K562 (cell line): ENCODE results near the gene PTPRM. TPM values are rescaled to one million over a fixed set of nuclear protein-coding genes. Genes with fewer than 3 reads are reported as not detected.

Experiments
- ATAC-seq: fragments of 200-7000 bp; cut with Tn5 transposase; 3 replicates; pipeline ENCODE4 v1.9.1; 2020; ENCODE audit warnings: moderate library complexity
- BruUV-seq: library from RNA; stranded (reverse); fragments of 400-500 nt; replicated peaks from 2 replicates; lab custom pipeline; 2021; lab: Mats Ljungman, UMichigan
- CTCF ChIA-PET: fragments of 300-600 bp; formaldehyde crosslinking; extraction: SDS; loops from one replicate; lab custom pipeline; 2021; ENCODE audit warnings: low intra/inter-chr PET ratio; lab: Yijun Ruan, JAX
- POLR2A ChIA-PET: fragments of 300-600, 350-650 bp; sonication (Branson Sonifier 250); formaldehyde crosslinking; extraction: SDS; loops from one replicate; lab custom pipeline; 2021; ENCODE audit warnings: antibody characterized with exemption, inconsistent platforms; lab: Yijun Ruan, JAX
- DNase-seq, 4 experiments: peaks; one replicate each; pipeline versions ENCODE4 v3.0.0 to v3.0.0-alpha.2; 2011 to 2018; ENCODE audit warnings: low spot score in 3 of 4, mixed read lengths in 3 of 4; ENCODE audit errors: extremely low read depth in 1 of 4
- FAIRE-seq: peaks from 2 replicates; lab custom pipeline; 2011; peaks lifted over from hg19 to GRCh38; lab: Jason Lieb, UNC
- H2AFZ ChIP-seq: 2 replicates; pipeline ENCODE4 v1.6.0; 2011; ENCODE audit warnings: low read depth, low read length, control low read depth, inconsistent platforms
- H3K27ac ChIP-seq: fragments of 200-600 bp; 3 replicates; pipeline ENCODE4 v1.8.0; 2011; ENCODE audit warnings: low read depth, mild to moderate bottlenecking, control low read depth, inconsistent platforms, low read length, moderate library complexity, mixed read lengths; ENCODE audit errors: extremely low read depth
- H3K27me3 ChIP-seq, 2 experiments: fragments of 300-600 bp in 1 of 2; 2 replicates in 1 of 2; 3 replicates in 1 of 2; pipeline versions ENCODE4 v1.6.0 to v1.8.0; 2011; ENCODE audit warnings: inconsistent platforms in 2 of 2, low read length in 2 of 2, mild to moderate bottlenecking in 1 of 2, mixed read lengths in 1 of 2, moderate library complexity in 1 of 2; ENCODE audit not compliant: control insufficient read depth in 2 of 2, insufficient read depth in 2 of 2
- H3K36me3 ChIP-seq: fragments of 300-600 bp; 3 replicates; pipeline ENCODE4 v1.8.0; 2011; ENCODE audit warnings: mild to moderate bottlenecking, low read length, inconsistent platforms; ENCODE audit not compliant: control insufficient read depth, insufficient read depth
- H3K4me1 ChIP-seq, 2 experiments: fragments of 200-600 bp in 1 of 2; replicated peaks in 1 of 2; 2 replicates in 1 of 2; 3 replicates in 1 of 2; pipeline versions ENCODE4 v1.5.1 to v1.8.0; 2011; ENCODE audit warnings: inconsistent platforms in 2 of 2, low read length in 2 of 2, mild to moderate bottlenecking in 1 of 2, mixed read lengths in 1 of 2, moderate library complexity in 1 of 2; ENCODE audit not compliant: control insufficient read depth in 2 of 2, insufficient read depth in 2 of 2
- H3K4me2 ChIP-seq: 2 replicates; pipeline ENCODE4 v1.6.1; 2011; ENCODE audit warnings: low read length, control low read depth, inconsistent platforms, mixed read lengths; ENCODE audit not compliant: insufficient read depth
- H3K4me3 ChIP-seq: fragments of 200-600 bp; sonication (generic), shearing (Covaris generic); 2 replicates; pipeline ENCODE4 v1.5.1; 2016; ENCODE audit warnings: control low read depth, inconsistent platforms
- H3K79me2 ChIP-seq: fragments of 200-600 bp; 3 replicates; pipeline ENCODE4 v1.8.0; 2011; ENCODE audit warnings: low read length, inconsistent platforms; ENCODE audit not compliant: control insufficient read depth, insufficient read depth
- H3K9ac ChIP-seq, 2 experiments: 2 replicates each; pipeline versions ENCODE4 v1.6.0 to v1.6.1; 2011; ENCODE audit warnings: low read depth in 2 of 2, low read length in 2 of 2, control low read depth in 1 of 2, inconsistent platforms in 1 of 2, mild to moderate bottlenecking in 1 of 2, mixed read lengths in 1 of 2; ENCODE audit not compliant: insufficient read depth in 1 of 2
- H3K9me1 ChIP-seq: one replicate; pipeline ENCODE4 v1.6.0; 2011; ENCODE audit warnings: inconsistent platforms, mild to moderate bottlenecking, low read length, moderate library complexity; ENCODE audit not compliant: control insufficient read depth, insufficient read depth
- H3K9me3 ChIP-seq: replicated peaks from 2 replicates; pipeline ENCODE4 v1.5.1; 2011; ENCODE audit warnings: low read depth, low read length, inconsistent platforms; ENCODE audit not compliant: control insufficient read depth, insufficient read depth
- H4K20me1 ChIP-seq: replicated peaks from 2 replicates; pipeline ENCODE4 v1.6.1; 2011; ENCODE audit warnings: low read length, inconsistent platforms, mixed read lengths; ENCODE audit not compliant: control insufficient read depth, insufficient read depth
- COPS2 ChIP-seq: fragments of 450-650 bp; conservative IDR thresholded peaks from 2 replicates; pipeline ENCODE4 v1.6.1; 2016; ENCODE audit warnings: mild to moderate bottlenecking, moderate library complexity
- CSDE1 ChIP-seq, 2 experiments: fragments of 450-650 bp; IDR thresholded peaks; 2 replicates each; pipeline ENCODE4 v1.6.1; 2016; ENCODE audit warnings: mild to moderate bottlenecking in 1 of 2
- RAD21 ChIP-seq, 2 experiments: fragments of 250-450 bp in 1 of 2; fragments of 450-650 bp in 1 of 2; sonication (Bioruptor Pico) in 1 of 2; formaldehyde crosslinking in 1 of 2; IDR thresholded peaks in 1 of 2; conservative IDR thresholded peaks in 1 of 2; 2 replicates each; pipeline versions ENCODE4 v1.4.0 to v1.8.0; 2020 to 2022; ENCODE audit warnings: mild to moderate bottlenecking in 2 of 2, moderate library complexity in 1 of 2
- TEAD1 ChIP-seq, 2 experiments: fragments of 450-650 bp in 1 of 2; sonication (generic) in 1 of 2; formaldehyde crosslinking; IDR thresholded peaks; 2 replicates each; pipeline versions ENCODE4 v1.4.0 to v1.8.0; 2020 to 2022; ENCODE audit warnings: mild to moderate bottlenecking in 2 of 2, missing genetic modification reagents in 1 of 2
- ZNF354B ChIP-seq: fragments of 250-450 bp; sonication (Bioruptor Pico); IDR thresholded peaks from 2 replicates; pipeline ENCODE4 v1.4.0; 2020
- ZNF830 ChIP-seq: fragments of 250-450 bp; sonication (Bioruptor Pico); IDR thresholded peaks from 2 replicates; pipeline ENCODE4 v1.5.0; 2021; ENCODE audit warnings: mild to moderate bottlenecking
- WGBS: fragments of 100-300 bp; shearing (Covaris generic); methylation state at CpG from one replicate; pipeline ENCODE4 v1.1.6; 2016; ENCODE audit warnings: low coverage, mixed read lengths; ENCODE audit not compliant: insufficient coverage; ENCODE audit errors: missing lambda C conversion rate; 5-methylcytosine and 5-hydroxymethylcytosine counted together
- in situ Hi-C: fragments of 300-500 bp; cut with MboI; formaldehyde crosslinking; loops from 4 replicates; pipeline ENCODE4 v1.15.0; 2018; ENCODE audit warnings: inconsistent platforms, mixed read lengths
- intact Hi-C: fragments of 100-400 bp; cut with micrococcal nuclease; formaldehyde crosslinking; loops from 2 replicates; pipeline ENCODE4 v1.14.2; 2022
- polyA plus RNA-seq, 8 experiments: library from polyadenylated mRNA; depleted of rRNA in 4 of 8; stranded (reverse) in 5 of 8; unstranded in 3 of 8; fragments of >200 nt; fragmentation: Nextera tagmentation in 2 of 8; fragmentation: Illumina TruSeq in 1 of 8; extraction: Ambion mirVana in 2 of 8; extraction: Trizol in 1 of 8; gene quantifications; 2 replicates each; pipeline versions ENCODE4 v1.2.1 to v1.2.3, GENCODE V29; 2011 to 2014; ENCODE audit warnings: inconsistent platforms in 1 of 8, missing spikeins in 1 of 8
- total RNA-seq, 7 experiments: library from RNA; depleted of rRNA in 6 of 7; stranded (reverse); fragments of >200 nt in 6 of 7; fragmentation: Illumina TruSeq in 2 of 7; extraction: Trizol in 2 of 7; gene quantifications; 2 replicates each; pipeline versions ENCODE4 v1.2.1 to v1.2.3, GENCODE V29; 2011 to 2021; ENCODE audit warnings: low replicate concordance in 1 of 7
- TF ChIP-seq, protein P1 (sequence below): fragments of 450-650 bp; conservative IDR thresholded peaks from 2 replicates; pipeline ENCODE4 v1.6.1; 2016; ENCODE audit warnings: missing genetic modification characterization, low read depth, mild to moderate bottlenecking, control low read depth, missing compliant biosample characterization
- TF ChIP-seq, protein P2 (sequence below), 2 experiments: fragments of 450-650 bp in 1 of 2; sonication (generic) in 1 of 2; formaldehyde crosslinking in 1 of 2; IDR thresholded peaks in 1 of 2; conservative IDR thresholded peaks in 1 of 2; 2 replicates each; pipeline versions ENCODE4 v1.6.1 to v1.8.1; 2016 to 2023; ENCODE audit warnings: mild to moderate bottlenecking in 2 of 2, moderate library complexity in 2 of 2, inconsistent platforms in 1 of 2, missing genetic modification reagents in 1 of 2
- TF ChIP-seq, protein P3 (sequence below): sonication (generic); formaldehyde crosslinking; IDR thresholded peaks from 2 replicates; pipeline ENCODE4 v1.9.0; 2022; ENCODE audit warnings: mild to moderate bottlenecking, missing genetic modification reagents

The PTPRM gene
- total and polyA plus RNA-seq, 9 of the 15 experiments (the other 6 are each of a cell fraction or from before 2014, with no cell fraction given) = 0.03 to 0.16 (median 0.08) TPM; not detected in 3

DNA sequence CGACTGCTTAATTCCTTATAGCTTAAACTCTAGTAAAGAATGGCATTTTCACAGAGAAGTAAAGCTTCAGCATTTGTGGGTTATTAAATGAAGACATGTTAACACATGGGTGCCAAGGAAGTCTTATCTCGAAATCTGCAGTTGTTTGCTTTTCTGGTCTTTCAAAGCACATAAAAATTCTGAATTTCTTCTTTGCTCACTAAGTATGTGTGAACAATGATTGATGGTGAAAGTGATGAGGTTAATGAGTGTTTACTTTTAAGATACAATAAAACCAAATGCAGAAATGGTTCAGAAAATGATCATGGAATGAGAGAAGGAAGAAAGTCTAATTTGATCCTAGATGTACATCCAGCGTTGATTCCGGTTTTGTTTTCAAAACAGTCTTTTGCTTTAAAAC, 807.6 kb downstream of the PTPRM start:
- no peaks in the 10 kb centered on the region for H3K9me3 ChIP-seq
- no peak for ATAC-seq
- H3K9me1 ChIP-seq = no peaks in the 10 kb centered on the region
- H3K4me1 ChIP-seq = no peaks in the 10 kb centered on the region
- in situ Hi-C loops = no loop called here
- H3K27ac ChIP-seq = no peak overlapping the region
- H3K9ac ChIP-seq = no peak overlapping the region
- no peak overlapping the region for H3K4me3 ChIP-seq
- no TSS peak for BruUV-seq
- no peak for FAIRE-seq
- H3K36me3 ChIP-seq = no peaks in the 10 kb centered on the region
- CTCF ChIA-PET = no interaction called here
- intact Hi-C loops = no loop called here
- H2AFZ ChIP-seq = no peak overlapping the region
- TF ChIP-seq RAD21 (CRISPR knock-in tag; conservative IDR thresholded peaks at IDR 0.05 in 1 of 2, IDR thresholded peaks at IDR 0.05 in 1 of 2) = no peak
- TF ChIP-seq, protein P1, sequence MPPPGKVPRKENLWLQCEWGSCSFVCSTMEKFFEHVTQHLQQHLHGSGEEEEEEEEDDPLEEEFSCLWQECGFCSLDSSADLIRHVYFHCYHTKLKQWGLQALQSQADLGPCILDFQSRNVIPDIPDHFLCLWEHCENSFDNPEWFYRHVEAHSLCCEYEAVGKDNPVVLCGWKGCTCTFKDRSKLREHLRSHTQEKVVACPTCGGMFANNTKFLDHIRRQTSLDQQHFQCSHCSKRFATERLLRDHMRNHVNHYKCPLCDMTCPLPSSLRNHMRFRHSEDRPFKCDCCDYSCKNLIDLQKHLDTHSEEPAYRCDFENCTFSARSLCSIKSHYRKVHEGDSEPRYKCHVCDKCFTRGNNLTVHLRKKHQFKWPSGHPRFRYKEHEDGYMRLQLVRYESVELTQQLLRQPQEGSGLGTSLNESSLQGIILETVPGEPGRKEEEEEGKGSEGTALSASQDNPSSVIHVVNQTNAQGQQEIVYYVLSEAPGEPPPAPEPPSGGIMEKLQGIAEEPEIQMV (tag) = no peak
- TF ChIP-seq, protein P2, sequence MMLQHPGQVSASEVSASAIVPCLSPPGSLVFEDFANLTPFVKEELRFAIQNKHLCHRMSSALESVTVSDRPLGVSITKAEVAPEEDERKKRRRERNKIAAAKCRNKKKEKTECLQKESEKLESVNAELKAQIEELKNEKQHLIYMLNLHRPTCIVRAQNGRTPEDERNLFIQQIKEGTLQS (IDR thresholded peaks at IDR 0.05) = no peak
- TF ChIP-seq, protein P2 (CRISPR knock-in tag; conservative IDR thresholded peaks at IDR 0.05) = no peak
- TF ChIP-seq COPS2 = no peak
- TF ChIP-seq, protein P3, sequence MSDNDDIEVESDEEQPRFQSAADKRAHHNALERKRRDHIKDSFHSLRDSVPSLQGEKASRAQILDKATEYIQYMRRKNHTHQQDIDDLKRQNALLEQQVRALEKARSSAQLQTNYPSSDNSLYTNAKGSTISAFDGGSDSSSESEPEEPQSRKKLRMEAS (CRISPR knock-in tag) = no peak
- no peak for TF ChIP-seq ZNF354B (CRISPR knock-in tag)
- no peak for TF ChIP-seq TEAD1 (CRISPR knock-in tag; IDR thresholded peaks at IDR 0.05)
- no peak for TF ChIP-seq CSDE1 (IDR thresholded peaks at IDR 0.05)
- no peak for TF ChIP-seq ZNF830 (CRISPR knock-in tag)
- TF ChIP-seq, all 486 proteins: peak for 0
- Histone ChIP-seq H3K79me2 (no peaks in the 10 kb centered on the region), H4K20me1 (no peaks in the 10 kb centered on the region), H3K27me3 (peaks cover 6 to 28% of the 10 kb centered on the region in 2 experiments; a peak in 3 of 5 replicates), H3K4me2 (no peak overlapping the region)
- POLR2A ChIA-PET = interaction anchor here (1.3 kb wide), 1 partner anchor 13 kb away, joined by 5 read pairs; no protein-coding TSS in a partner anchor
- DNase-seq = no peak
- 0% methylated on average over 4 of the region's 4 CpGs for WGBS
